GM18909 (cell line): ENCODE data around the gene PLCZ1.

Experiments used
- ATAC-seq: cut with Tn5 transposase; IDR thresholded peaks from one replicate; pipeline ENCODE4 v1.9.1; 2021; ENCODE audit warnings: mild to moderate bottlenecking; ENCODE audit not compliant: unreplicated experiment, poor library complexity

Gene PLCZ1

GRCh38 chr12:18640321-18640955 is 97.4 kb downstream of the PLCZ1 start:
- ATAC-seq = no peak

GRCh38 chr12:18634382-18634781 is 103.4 kb downstream of the PLCZ1 start:
- no peak for ATAC-seq
